K562 (cell line): ENCODE results near the gene PRDX6. TPM values are rescaled to one million over a fixed set of nuclear protein-coding genes. Genes with fewer than 3 reads are reported as not detected.
A peak's percentile ranks its signal among the peaks of the same experiment; 100 is the strongest.

Experiments
- polyA plus RNA-seq, 8 experiments: library from polyadenylated mRNA; depleted of rRNA in 4 of 8; stranded (reverse) in 5 of 8; unstranded in 3 of 8; fragments of >200 nt; fragmentation: Nextera tagmentation in 2 of 8; fragmentation: Illumina TruSeq in 1 of 8; extraction: Ambion mirVana in 2 of 8; extraction: Trizol in 1 of 8; gene quantifications; 2 replicates each; pipeline versions ENCODE4 v1.2.1 to v1.2.3, GENCODE V29; 2011 to 2014; ENCODE audit warnings: inconsistent platforms in 1 of 8, missing spikeins in 1 of 8
- total RNA-seq, 7 experiments: library from RNA; depleted of rRNA in 6 of 7; stranded (reverse); fragments of >200 nt in 6 of 7; fragmentation: Illumina TruSeq in 2 of 7; extraction: Trizol in 2 of 7; gene quantifications; 2 replicates each; pipeline versions ENCODE4 v1.2.1 to v1.2.3, GENCODE V29; 2011 to 2021; ENCODE audit warnings: low replicate concordance in 1 of 7
- TF ChIP-seq, protein P1 (sequence below): fragments of 450-650 bp; IDR thresholded peaks from 2 replicates; pipeline ENCODE4 v1.6.1; 2016; ENCODE audit warnings: mild to moderate bottlenecking, moderate library complexity
- TF ChIP-seq, protein P2 (sequence below): fragments of 250-450 bp; sonication (Bioruptor Pico); IDR thresholded peaks from 2 replicates; pipeline ENCODE4 v1.5.0; 2021; ENCODE audit warnings: mild to moderate bottlenecking, borderline replicate concordance
- TF ChIP-seq, protein P3 (sequence below): sonication (generic); formaldehyde crosslinking; IDR thresholded peaks from 2 replicates; pipeline ENCODE4 v1.8.1; 2022; ENCODE audit warnings: missing genetic modification reagents

PRDX6 gene
- total and polyA plus RNA-seq, 9 of the 15 experiments (the other 6 are each of a cell fraction or from before 2014, with no cell fraction given) = 277 to 1,082 (median 610) TPM

DNA sequence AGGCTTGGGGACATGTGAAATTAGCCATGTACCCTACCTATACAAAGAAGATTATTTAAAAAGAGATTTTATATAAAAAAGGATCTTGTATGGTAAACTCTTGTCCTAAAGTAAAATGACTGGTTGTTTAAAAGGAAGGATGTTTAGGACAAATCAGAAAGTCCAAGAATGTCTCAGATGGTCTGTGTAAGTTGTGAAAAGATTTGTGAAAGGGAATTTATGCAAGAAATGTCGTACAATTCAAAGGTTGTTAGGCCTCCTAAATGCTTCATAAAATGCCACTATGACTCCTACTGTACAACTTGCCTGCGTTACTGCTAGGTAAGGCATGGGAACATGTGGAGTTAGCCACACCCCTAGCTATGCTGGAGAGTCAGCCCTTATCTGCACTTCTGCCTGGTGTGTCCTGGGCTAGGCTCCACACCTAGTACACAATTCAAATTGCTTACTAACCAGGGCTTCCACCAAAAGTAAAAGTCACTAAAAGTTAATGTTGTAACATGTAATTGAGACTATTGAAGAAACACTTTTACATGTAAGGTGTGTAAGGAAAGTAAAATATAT, 19.7 kb downstream of the PRDX6 start (continued):
- TF ChIP-seq, protein P1, sequence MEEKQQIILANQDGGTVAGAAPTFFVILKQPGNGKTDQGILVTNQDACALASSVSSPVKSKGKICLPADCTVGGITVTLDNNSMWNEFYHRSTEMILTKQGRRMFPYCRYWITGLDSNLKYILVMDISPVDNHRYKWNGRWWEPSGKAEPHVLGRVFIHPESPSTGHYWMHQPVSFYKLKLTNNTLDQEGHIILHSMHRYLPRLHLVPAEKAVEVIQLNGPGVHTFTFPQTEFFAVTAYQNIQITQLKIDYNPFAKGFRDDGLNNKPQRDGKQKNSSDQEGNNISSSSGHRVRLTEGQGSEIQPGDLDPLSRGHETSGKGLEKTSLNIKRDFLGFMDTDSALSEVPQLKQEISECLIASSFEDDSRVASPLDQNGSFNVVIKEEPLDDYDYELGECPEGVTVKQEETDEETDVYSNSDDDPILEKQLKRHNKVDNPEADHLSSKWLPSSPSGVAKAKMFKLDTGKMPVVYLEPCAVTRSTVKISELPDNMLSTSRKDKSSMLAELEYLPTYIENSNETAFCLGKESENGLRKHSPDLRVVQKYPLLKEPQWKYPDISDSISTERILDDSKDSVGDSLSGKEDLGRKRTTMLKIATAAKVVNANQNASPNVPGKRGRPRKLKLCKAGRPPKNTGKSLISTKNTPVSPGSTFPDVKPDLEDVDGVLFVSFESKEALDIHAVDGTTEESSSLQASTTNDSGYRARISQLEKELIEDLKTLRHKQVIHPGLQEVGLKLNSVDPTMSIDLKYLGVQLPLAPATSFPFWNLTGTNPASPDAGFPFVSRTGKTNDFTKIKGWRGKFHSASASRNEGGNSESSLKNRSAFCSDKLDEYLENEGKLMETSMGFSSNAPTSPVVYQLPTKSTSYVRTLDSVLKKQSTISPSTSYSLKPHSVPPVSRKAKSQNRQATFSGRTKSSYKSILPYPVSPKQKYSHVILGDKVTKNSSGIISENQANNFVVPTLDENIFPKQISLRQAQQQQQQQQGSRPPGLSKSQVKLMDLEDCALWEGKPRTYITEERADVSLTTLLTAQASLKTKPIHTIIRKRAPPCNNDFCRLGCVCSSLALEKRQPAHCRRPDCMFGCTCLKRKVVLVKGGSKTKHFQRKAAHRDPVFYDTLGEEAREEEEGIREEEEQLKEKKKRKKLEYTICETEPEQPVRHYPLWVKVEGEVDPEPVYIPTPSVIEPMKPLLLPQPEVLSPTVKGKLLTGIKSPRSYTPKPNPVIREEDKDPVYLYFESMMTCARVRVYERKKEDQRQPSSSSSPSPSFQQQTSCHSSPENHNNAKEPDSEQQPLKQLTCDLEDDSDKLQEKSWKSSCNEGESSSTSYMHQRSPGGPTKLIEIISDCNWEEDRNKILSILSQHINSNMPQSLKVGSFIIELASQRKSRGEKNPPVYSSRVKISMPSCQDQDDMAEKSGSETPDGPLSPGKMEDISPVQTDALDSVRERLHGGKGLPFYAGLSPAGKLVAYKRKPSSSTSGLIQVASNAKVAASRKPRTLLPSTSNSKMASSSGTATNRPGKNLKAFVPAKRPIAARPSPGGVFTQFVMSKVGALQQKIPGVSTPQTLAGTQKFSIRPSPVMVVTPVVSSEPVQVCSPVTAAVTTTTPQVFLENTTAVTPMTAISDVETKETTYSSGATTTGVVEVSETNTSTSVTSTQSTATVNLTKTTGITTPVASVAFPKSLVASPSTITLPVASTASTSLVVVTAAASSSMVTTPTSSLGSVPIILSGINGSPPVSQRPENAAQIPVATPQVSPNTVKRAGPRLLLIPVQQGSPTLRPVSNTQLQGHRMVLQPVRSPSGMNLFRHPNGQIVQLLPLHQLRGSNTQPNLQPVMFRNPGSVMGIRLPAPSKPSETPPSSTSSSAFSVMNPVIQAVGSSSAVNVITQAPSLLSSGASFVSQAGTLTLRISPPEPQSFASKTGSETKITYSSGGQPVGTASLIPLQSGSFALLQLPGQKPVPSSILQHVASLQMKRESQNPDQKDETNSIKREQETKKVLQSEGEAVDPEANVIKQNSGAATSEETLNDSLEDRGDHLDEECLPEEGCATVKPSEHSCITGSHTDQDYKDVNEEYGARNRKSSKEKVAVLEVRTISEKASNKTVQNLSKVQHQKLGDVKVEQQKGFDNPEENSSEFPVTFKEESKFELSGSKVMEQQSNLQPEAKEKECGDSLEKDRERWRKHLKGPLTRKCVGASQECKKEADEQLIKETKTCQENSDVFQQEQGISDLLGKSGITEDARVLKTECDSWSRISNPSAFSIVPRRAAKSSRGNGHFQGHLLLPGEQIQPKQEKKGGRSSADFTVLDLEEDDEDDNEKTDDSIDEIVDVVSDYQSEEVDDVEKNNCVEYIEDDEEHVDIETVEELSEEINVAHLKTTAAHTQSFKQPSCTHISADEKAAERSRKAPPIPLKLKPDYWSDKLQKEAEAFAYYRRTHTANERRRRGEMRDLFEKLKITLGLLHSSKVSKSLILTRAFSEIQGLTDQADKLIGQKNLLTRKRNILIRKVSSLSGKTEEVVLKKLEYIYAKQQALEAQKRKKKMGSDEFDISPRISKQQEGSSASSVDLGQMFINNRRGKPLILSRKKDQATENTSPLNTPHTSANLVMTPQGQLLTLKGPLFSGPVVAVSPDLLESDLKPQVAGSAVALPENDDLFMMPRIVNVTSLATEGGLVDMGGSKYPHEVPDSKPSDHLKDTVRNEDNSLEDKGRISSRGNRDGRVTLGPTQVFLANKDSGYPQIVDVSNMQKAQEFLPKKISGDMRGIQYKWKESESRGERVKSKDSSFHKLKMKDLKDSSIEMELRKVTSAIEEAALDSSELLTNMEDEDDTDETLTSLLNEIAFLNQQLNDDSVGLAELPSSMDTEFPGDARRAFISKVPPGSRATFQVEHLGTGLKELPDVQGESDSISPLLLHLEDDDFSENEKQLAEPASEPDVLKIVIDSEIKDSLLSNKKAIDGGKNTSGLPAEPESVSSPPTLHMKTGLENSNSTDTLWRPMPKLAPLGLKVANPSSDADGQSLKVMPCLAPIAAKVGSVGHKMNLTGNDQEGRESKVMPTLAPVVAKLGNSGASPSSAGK = peak; percentile 49
- TF ChIP-seq, protein P2, sequence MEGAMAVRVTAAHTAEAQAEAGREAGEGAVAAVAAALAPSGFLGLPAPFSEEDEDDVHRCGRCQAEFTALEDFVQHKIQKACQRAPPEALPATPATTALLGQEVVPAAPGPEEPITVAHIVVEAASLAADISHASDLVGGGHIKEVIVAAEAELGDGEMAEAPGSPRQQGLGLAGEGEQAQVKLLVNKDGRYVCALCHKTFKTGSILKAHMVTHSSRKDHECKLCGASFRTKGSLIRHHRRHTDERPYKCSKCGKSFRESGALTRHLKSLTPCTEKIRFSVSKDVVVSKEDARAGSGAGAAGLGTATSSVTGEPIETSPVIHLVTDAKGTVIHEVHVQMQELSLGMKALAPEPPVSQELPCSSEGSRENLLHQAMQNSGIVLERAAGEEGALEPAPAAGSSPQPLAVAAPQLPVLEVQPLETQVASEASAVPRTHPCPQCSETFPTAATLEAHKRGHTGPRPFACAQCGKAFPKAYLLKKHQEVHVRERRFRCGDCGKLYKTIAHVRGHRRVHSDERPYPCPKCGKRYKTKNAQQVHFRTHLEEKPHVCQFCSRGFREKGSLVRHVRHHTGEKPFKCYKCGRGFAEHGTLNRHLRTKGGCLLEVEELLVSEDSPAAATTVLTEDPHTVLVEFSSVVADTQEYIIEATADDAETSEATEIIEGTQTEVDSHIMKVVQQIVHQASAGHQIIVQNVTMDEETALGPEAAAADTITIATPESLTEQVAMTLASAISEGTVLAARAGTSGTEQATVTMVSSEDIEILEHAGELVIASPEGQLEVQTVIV (CRISPR knock-in tag) = no peak
- TF ChIP-seq, protein P3, sequence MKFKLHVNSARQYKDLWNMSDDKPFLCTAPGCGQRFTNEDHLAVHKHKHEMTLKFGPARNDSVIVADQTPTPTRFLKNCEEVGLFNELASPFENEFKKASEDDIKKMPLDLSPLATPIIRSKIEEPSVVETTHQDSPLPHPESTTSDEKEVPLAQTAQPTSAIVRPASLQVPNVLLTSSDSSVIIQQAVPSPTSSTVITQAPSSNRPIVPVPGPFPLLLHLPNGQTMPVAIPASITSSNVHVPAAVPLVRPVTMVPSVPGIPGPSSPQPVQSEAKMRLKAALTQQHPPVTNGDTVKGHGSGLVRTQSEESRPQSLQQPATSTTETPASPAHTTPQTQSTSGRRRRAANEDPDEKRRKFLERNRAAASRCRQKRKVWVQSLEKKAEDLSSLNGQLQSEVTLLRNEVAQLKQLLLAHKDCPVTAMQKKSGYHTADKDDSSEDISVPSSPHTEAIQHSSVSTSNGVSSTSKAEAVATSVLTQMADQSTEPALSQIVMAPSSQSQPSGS = no peak
